Fibroblast of lung (primary cell): ENCODE data around the gene CXCL12.

Source experiments
- EZH2 ChIP-seq: IDR thresholded peaks from 2 replicates; pipeline ENCODE4 v1.5.1; 2012; ENCODE audit warnings: low read length, control low read depth, mild to moderate bottlenecking; ENCODE audit errors: missing control alignments
- TF ChIP-seq, protein P1 (sequence below), 2 donors: IDR thresholded peaks in 1 of 2; conservative IDR thresholded peaks in 1 of 2; 1 replicate in 1 of 2; 2 replicates in 1 of 2; pipeline ENCODE4 v1.5.1; 2011 to 2012; ENCODE audit warnings: low read length in 2 of 2, control low read depth in 1 of 2, inconsistent platforms in 1 of 2, low read depth in 1 of 2, mild to moderate bottlenecking in 1 of 2

DNA sequence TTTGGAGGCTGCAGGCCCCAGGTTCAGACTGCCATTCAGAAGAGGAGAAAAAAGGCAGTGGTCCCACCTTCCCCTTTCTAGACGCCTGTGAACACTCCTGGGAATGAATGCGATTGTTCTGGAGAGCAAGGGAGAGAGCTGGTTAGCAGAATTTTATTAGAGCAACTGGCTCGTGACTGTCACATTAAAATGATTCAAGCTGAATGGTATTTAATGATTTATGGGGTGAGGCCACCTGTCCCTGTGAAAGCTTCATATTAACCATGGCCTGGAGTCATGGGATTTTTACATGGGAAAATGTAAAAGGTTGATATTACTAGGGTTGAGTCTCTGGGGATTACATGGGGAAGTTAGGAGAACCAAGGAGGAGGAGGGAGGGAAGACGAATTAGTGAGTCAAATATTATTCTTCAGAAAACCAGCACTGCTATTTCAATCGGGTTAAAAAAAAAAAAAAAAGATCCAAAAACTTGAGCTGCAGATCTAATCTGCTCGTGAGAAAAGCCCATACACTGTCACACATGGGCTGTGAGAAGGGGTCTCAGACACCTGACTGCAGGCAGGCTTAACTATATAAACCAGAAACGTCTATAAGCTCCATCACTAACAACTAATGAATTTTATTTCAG, 8.3 kb downstream of the CXCL12 start:
- TF ChIP-seq, protein P1, sequence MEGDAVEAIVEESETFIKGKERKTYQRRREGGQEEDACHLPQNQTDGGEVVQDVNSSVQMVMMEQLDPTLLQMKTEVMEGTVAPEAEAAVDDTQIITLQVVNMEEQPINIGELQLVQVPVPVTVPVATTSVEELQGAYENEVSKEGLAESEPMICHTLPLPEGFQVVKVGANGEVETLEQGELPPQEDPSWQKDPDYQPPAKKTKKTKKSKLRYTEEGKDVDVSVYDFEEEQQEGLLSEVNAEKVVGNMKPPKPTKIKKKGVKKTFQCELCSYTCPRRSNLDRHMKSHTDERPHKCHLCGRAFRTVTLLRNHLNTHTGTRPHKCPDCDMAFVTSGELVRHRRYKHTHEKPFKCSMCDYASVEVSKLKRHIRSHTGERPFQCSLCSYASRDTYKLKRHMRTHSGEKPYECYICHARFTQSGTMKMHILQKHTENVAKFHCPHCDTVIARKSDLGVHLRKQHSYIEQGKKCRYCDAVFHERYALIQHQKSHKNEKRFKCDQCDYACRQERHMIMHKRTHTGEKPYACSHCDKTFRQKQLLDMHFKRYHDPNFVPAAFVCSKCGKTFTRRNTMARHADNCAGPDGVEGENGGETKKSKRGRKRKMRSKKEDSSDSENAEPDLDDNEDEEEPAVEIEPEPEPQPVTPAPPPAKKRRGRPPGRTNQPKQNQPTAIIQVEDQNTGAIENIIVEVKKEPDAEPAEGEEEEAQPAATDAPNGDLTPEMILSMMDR (conservative IDR thresholded peaks at IDR 0.05 in 1 of 2, IDR thresholded peaks at IDR 0.05 in 1 of 2; ENCODE audit: low read depth in 1 of 2, low read length in 2 of 2): no peak
- TF ChIP-seq EZH2: no peak
